OCI-LY7 (cell line): ENCODE data around the gene KLHL17. TPM values are rescaled to one million over a fixed set of nuclear protein-coding genes. Genes with fewer than 3 reads are reported as not detected.

Experiments used
- BruUV-seq: library from RNA; stranded (reverse); fragments of 400-500 nt; replicated peaks from 2 replicates; lab custom pipeline; 2021; lab: Mats Ljungman, UMichigan
- CTCF ChIA-PET: fragments of 300-600 bp; sonication (Branson Sonifier 250); formaldehyde crosslinking; loops from one replicate; lab custom pipeline; 2022; ENCODE audit warnings: antibody characterized with exemption; ENCODE audit not compliant: unreplicated experiment; lab: Charles Lee
- POLR2A ChIA-PET: fragments of 300-600 bp; sonication (Branson Sonifier 250); formaldehyde crosslinking; loops from one replicate; lab custom pipeline; 2022; ENCODE audit warnings: antibody characterized with exemption; lab: Charles Lee
- DNase-seq: peaks from one replicate; pipeline ENCODE4 v3.0.0-alpha.2; 2015; ENCODE audit warnings: low spot score
- H2AFZ ChIP-seq: fragments of 200-600 bp; sonication (generic), shearing (Covaris generic); 2 replicates; pipeline ENCODE4 v1.6.1; 2014; ENCODE audit warnings: mild to moderate bottlenecking, antibody characterized with exemption, low read length, moderate library complexity
- H3K27ac ChIP-seq: fragments of 200-600 bp; sonication (generic); 2 replicates; pipeline ENCODE4 v1.5.1; 2014; ENCODE audit warnings: mixed run types, low read depth, mild to moderate bottlenecking, moderate library complexity, low read length, inconsistent platforms; ENCODE audit not compliant: poor library complexity, severe bottlenecking
- H3K36me3 ChIP-seq: fragments of 200-600 bp; sonication (generic); 2 replicates; pipeline ENCODE4 v1.6.1; 2014; ENCODE audit warnings: mild to moderate bottlenecking, antibody characterized with exemption, low read length, moderate library complexity, mixed read lengths; ENCODE audit not compliant: insufficient read depth
- H3K4me1 ChIP-seq: fragments of 200-600 bp; sonication (generic); 2 replicates; pipeline ENCODE4 v1.5.1; 2014; ENCODE audit warnings: mild to moderate bottlenecking, low read length; ENCODE audit not compliant: insufficient read depth, poor library complexity, severe bottlenecking
- H3K4me2 ChIP-seq: fragments of 200-600 bp; sonication (generic); 2 replicates; pipeline ENCODE4 v1.6.1; 2014; ENCODE audit warnings: mild to moderate bottlenecking, low read length
- H3K4me3 ChIP-seq: fragments of 200-600 bp; sonication (generic); 2 replicates; pipeline ENCODE4 v1.5.1; 2014; ENCODE audit warnings: mild to moderate bottlenecking, low read depth, low read length; ENCODE audit not compliant: poor library complexity, severe bottlenecking
- H3K79me2 ChIP-seq: fragments of 200-600 bp; sonication (generic); 2 replicates; pipeline ENCODE4 v1.6.1; 2016; ENCODE audit warnings: low read depth, mild to moderate bottlenecking, low read length, moderate library complexity, mixed read lengths; ENCODE audit not compliant: insufficient read depth
- H3K9me2 ChIP-seq: fragments of 200-600 bp; sonication (generic); 2 replicates; pipeline ENCODE4 v1.6.1; 2016; ENCODE audit warnings: mild to moderate bottlenecking, low read length, mixed read lengths; ENCODE audit not compliant: insufficient read depth
- H3K9me3 ChIP-seq: fragments of 200-600 bp; sonication (generic); 2 replicates; pipeline ENCODE4 v1.6.1; 2014; ENCODE audit warnings: mild to moderate bottlenecking, mixed run types, low read length, mixed read lengths
- H4K20me1 ChIP-seq: fragments of 200-600 bp; sonication (generic); 2 replicates; pipeline ENCODE4 v1.6.1; 2014; ENCODE audit warnings: mild to moderate bottlenecking, antibody characterized with exemption, low read length, moderate library complexity, mixed read lengths; ENCODE audit not compliant: insufficient read depth
- CTCF ChIP-seq: fragments of 200-600 bp; sonication (generic); conservative IDR thresholded peaks from 2 replicates; pipeline ENCODE4 v1.5.1; 2014; ENCODE audit warnings: mild to moderate bottlenecking, antibody characterized with exemption, low read length, moderate library complexity, mixed read lengths
- EZH2phosphoT487 ChIP-seq: fragments of 200-600 bp; sonication (generic); IDR thresholded peaks from 2 replicates; pipeline ENCODE4 v1.6.1; 2018; ENCODE audit warnings: low read depth, borderline replicate concordance, mild to moderate bottlenecking, mixed run types, antibody characterized with exemption, low read length, moderate library complexity, mixed read lengths
- intact Hi-C: fragments of 100-400 bp; cut with micrococcal nuclease; formaldehyde crosslinking; loops from one replicate; pipeline ENCODE4 v1.10.0; 2022; ENCODE audit not compliant: unreplicated experiment
- total RNA-seq, 2 experiments: library from RNA; depleted of rRNA in 1 of 2; stranded (reverse); fragments of >200 nt in 1 of 2; shearing (Covaris generic) in 1 of 2; gene quantifications; 2 replicates each; pipeline ENCODE4 v1.2.3, GENCODE V29; 2014 to 2022

The KLHL17 gene
- total RNA-seq, 2 experiments from 2014 or later: 21.7 to 23.3 TPM

- no TSS peak for BruUV-seq
- H3K4me1 ChIP-seq: no peaks in the 10 kb centered on the region
- H3K4me2 ChIP-seq: no peak overlapping the region
These were observed 37.3 kb downstream of the KLHL17 start for GRCh38 chr1:997713-997992.

GRCh38 chr1:997993-998744 is 37.8 kb downstream of the KLHL17 start:
- POLR2A ChIA-PET: no interaction called here
- intact Hi-C loops: no loop called here
- DNase-seq: no peak
- Histone ChIP-seq H2AFZ (no peak overlapping the region), H3K27ac (no peak overlapping the region), H3K9me3 (no peaks in the 10 kb centered on the region), H3K9me2 (no peaks in the 10 kb centered on the region), H3K4me3 (no peak overlapping the region), H3K4me1 (no peaks in the 10 kb centered on the region), H3K79me2 (no peaks in the 10 kb centered on the region), H4K20me1 (no peaks in the 10 kb centered on the region), H3K36me3 (no peaks in the 10 kb centered on the region), H3K4me2 (no peak overlapping the region)
- no TSS peak for BruUV-seq
- TF ChIP-seq CTCF (no peak), EZH2phosphoT487 (no peak)
- CTCF ChIA-PET: interaction anchor here (0.6 kb wide), 1 partner anchor 17 kb away, joined by 3 read pairs; no protein-coding TSS in a partner anchor

More at GRCh38 chr1:997713-997992, 37.3 kb downstream of the KLHL17 start:
- CTCF ChIA-PET: interaction anchor here (0.6 kb wide), 1 partner anchor 18 kb away, joined by 3 read pairs; no protein-coding TSS in a partner anchor
- no peak for TF ChIP-seq EZH2phosphoT487
- no peak for TF ChIP-seq CTCF
- H3K4me3 ChIP-seq: no peak overlapping the region
- no peaks in the 10 kb centered on the region for H3K9me3 ChIP-seq
- POLR2A ChIA-PET: no interaction called here
- H3K27ac ChIP-seq: no peak overlapping the region
- no peaks in the 10 kb centered on the region for H3K79me2 ChIP-seq
- H3K36me3 ChIP-seq: no peaks in the 10 kb centered on the region
- H2AFZ ChIP-seq: no peak overlapping the region
- no peaks in the 10 kb centered on the region for H3K9me2 ChIP-seq
- DNase-seq: no peak
- no peaks in the 10 kb centered on the region for H4K20me1 ChIP-seq
- intact Hi-C loops: no loop called here

- Histone ChIP-seq H3K27ac (no peak overlapping the region), H3K4me2 (no peak overlapping the region), H3K9me2 (no peaks in the 10 kb centered on the region), H3K4me1 (no peaks in the 10 kb centered on the region), H3K79me2 (no peaks in the 10 kb centered on the region), H4K20me1 (no peaks in the 10 kb centered on the region), H3K9me3 (no peaks in the 10 kb centered on the region), H3K36me3 (no peaks in the 10 kb centered on the region), H2AFZ (no peak overlapping the region), H3K4me3 (no peak overlapping the region)
- intact Hi-C loops: no loop called here
- no peak for DNase-seq
- ChIA-PET POLR2A (no interaction called here), CTCF (no interaction called here)
- TF ChIP-seq CTCF (no peak), EZH2phosphoT487 (no peak)
- BruUV-seq: no TSS peak
These were observed 38.3 kb downstream of the KLHL17 start for GRCh38 chr1:998745-998994.
